Gastroesophageal sphincter (tissue), 3 donors: ENCODE measurements around the gene PGM2L1.

Experiments used
- EP300 ChIP-seq: sonication (generic); formaldehyde crosslinking; IDR thresholded peaks from one replicate; pipeline ENCODE4 v1.6.1; 2017; ENCODE audit warnings: antibody characterized with exemption, mild to moderate bottlenecking
- POLR2A ChIP-seq, 2 donors: fragments of 450-650 bp; IDR thresholded peaks; one replicate each; pipeline ENCODE4 v1.6.1; 2017; ENCODE audit warnings: antibody characterized with exemption in 2 of 2, mild to moderate bottlenecking in 2 of 2, moderate library complexity in 1 of 2
- TF ChIP-seq, protein P1 (sequence below), 4 experiments: fragments of 200-600 bp in 2 of 4; fragments of 450-650 bp in 2 of 4; sonication (generic) in 1 of 4; IDR thresholded peaks; one replicate each; pipeline ENCODE4 v1.5.1; 2017 to 2019; ENCODE audit warnings: antibody characterized with exemption in 4 of 4, mild to moderate bottlenecking in 2 of 4, moderate library complexity in 2 of 4

DNA sequence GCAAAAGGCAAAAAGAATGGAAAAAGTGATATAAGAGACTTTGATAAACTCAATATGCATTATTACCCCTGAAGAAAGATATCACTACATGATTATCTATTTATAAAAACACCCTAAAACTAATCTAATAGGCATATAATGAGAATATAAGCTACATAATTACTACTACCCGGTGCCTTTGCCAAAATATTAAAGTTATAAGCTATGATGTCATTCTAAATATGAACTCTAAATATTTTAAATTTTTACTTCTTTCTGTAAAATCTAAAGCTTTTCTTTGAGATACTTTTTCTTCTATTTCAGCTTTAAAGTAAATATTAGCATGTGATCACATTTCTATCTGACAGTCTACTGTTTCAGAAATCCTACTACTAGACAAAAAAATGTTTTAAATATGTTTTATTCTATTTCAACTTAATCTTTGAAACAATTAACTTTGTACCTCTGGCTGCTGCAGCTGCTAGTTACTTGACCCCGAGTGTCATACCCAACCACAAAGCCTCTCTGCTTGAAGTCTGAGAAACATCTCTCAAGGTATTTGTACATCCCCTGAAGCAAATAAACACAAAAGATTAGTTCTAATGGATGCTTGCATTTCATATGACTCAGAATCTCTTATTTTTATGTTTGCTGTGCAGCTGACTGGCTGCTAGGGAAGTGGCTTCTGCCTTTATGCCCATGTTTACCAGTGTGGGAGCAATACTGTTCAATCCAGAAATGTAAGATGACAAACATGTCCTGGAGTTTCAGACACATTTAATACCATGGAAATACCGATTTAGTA lies 26.8 kb downstream of the PGM2L1 start:
- TF ChIP-seq EP300: no peak
- no peak for TF ChIP-seq POLR2A (IDR thresholded peaks at IDR 0.05)
- TF ChIP-seq, protein P1, sequence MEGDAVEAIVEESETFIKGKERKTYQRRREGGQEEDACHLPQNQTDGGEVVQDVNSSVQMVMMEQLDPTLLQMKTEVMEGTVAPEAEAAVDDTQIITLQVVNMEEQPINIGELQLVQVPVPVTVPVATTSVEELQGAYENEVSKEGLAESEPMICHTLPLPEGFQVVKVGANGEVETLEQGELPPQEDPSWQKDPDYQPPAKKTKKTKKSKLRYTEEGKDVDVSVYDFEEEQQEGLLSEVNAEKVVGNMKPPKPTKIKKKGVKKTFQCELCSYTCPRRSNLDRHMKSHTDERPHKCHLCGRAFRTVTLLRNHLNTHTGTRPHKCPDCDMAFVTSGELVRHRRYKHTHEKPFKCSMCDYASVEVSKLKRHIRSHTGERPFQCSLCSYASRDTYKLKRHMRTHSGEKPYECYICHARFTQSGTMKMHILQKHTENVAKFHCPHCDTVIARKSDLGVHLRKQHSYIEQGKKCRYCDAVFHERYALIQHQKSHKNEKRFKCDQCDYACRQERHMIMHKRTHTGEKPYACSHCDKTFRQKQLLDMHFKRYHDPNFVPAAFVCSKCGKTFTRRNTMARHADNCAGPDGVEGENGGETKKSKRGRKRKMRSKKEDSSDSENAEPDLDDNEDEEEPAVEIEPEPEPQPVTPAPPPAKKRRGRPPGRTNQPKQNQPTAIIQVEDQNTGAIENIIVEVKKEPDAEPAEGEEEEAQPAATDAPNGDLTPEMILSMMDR (IDR thresholded peaks at IDR 0.05): no peak
